Measurements from ENCODE around the gene ACAP1.

DNA sequence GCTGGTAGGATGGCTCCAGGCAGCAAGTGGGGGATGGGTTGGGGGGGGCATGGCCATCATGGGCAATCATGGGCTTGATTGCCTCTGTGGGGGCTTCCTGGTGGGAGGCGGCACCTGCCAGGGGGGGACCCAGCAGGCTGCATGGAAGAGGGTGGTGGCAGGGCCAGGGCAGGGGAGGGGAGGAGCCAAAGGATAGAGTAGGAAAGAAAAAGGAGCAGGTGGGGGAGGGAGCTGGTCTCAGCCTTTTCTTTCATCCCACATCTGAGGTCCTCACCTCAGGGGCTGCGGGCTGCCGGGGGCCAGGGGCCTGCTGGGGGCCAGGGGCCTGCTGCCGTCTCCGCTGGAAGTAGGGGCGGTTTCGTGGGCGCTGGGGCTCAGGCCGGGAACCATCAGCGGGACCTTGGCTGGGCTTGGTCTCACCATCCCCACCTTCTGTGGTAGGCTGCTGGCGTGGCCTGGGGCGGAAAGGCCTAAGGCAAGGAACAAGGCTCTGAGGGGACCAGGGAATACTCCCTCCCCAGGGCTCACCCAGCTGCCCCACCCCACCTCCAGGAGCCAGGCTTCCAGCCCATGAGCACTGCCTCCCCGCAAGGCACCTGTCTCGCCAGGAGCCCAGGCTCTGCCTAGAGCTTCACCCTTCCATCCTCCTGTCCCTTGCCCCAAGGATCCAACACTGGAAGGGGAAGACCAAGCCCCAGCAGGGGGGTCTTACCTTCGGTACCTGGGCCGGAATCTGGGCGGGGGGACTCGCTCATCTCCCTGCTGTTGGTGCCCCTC lies 46.9 kb upstream of the ACAP1 start:
- TF ChIP-seq, protein P1, sequence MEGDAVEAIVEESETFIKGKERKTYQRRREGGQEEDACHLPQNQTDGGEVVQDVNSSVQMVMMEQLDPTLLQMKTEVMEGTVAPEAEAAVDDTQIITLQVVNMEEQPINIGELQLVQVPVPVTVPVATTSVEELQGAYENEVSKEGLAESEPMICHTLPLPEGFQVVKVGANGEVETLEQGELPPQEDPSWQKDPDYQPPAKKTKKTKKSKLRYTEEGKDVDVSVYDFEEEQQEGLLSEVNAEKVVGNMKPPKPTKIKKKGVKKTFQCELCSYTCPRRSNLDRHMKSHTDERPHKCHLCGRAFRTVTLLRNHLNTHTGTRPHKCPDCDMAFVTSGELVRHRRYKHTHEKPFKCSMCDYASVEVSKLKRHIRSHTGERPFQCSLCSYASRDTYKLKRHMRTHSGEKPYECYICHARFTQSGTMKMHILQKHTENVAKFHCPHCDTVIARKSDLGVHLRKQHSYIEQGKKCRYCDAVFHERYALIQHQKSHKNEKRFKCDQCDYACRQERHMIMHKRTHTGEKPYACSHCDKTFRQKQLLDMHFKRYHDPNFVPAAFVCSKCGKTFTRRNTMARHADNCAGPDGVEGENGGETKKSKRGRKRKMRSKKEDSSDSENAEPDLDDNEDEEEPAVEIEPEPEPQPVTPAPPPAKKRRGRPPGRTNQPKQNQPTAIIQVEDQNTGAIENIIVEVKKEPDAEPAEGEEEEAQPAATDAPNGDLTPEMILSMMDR (IDR thresholded peaks at IDR 0.05) = no peak
- no peak for TF ChIP-seq POLR2A (IDR thresholded peaks at IDR 0.05)

Measured in body of pancreas (tissue), 4 donors.